GM19023 (cell line): ENCODE measurements around the gene RAE1.

Source experiments
- ATAC-seq: cut with Tn5 transposase; IDR thresholded peaks from one replicate; pipeline ENCODE4 v1.9.1; 2021; ENCODE audit warnings: mild to moderate bottlenecking, moderate library complexity; ENCODE audit not compliant: unreplicated experiment

Gene RAE1

DNA sequence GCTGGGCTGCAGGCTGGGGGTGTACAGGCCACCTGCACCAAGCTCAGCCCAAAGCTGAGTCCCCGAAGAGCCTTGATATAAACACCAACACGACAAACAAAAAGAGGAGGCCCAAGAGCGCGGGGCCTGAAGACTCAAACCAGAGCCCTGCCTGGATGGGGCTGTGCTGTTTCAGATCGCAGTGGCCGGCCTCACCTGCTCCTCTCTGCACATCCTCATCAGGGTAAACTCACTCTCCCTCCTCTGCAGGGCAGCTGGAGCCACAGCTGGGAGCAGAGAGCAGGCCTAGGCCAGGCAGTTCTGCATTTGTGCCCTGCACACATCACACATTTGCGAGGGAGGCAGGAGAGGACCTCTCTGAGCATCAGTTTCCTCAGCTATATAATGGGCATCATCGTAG, 36.4 kb downstream of the RAE1 start:
- ATAC-seq, result no peak

DNA sequence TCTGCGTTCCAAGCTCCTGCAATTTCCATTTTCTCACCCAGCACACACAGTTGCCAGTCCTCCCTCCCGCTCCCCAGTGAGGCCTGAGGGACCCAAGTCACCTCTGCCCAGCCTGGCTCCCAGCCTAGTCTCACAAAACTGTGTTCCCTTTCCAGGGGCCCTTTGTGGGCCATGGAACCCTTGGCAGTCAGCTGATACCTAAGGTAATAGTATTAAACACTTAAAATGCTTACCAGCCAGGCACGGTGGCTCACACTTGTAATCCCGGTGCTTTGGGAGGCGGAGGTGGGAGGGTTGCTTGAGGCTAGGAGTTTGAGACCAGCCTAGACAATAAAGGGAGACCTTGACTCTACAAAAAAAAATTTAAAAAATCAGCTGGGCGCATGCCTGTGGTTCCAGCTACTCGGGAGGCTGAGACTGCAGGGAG, 36.9 kb downstream of the RAE1 start:
- ATAC-seq, result no peak

DNA sequence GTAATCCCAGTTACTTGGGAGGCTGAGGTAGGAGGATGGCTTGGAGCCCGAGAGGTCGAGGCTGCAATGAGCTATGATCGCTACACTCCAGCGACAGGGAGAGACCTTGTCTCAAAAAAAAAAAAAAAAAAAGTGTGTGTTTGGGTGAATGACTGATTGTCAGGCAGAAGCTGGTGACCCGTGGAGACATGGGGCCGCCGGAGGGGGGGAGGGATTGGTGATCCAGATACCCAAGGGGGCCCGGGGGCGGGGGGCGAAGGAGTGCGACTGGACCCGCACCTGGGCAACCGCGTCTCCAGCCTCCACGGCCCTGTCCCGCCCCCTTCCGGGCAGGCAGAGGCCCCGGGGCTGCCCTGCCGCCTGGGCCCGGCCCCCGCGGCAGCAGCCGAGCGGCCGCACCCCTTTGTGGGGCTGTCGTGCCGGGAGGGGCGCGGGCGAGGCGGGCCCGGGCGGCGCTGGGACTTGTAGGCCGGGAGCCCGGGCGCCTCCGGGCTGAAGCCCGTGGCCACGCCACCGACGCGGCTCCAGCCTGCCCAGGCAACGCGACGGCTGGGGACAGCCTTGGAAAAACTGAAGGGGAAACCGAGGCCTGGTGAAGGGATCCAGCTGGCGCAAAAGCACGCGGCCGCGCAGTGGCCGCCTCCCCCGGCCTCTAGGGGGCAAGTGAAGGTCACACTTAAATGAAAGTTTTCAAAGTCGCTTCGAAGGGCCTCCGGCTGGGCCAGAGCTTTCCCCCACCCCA, 38.1 kb downstream of the RAE1 start:
- no peak for ATAC-seq

DNA sequence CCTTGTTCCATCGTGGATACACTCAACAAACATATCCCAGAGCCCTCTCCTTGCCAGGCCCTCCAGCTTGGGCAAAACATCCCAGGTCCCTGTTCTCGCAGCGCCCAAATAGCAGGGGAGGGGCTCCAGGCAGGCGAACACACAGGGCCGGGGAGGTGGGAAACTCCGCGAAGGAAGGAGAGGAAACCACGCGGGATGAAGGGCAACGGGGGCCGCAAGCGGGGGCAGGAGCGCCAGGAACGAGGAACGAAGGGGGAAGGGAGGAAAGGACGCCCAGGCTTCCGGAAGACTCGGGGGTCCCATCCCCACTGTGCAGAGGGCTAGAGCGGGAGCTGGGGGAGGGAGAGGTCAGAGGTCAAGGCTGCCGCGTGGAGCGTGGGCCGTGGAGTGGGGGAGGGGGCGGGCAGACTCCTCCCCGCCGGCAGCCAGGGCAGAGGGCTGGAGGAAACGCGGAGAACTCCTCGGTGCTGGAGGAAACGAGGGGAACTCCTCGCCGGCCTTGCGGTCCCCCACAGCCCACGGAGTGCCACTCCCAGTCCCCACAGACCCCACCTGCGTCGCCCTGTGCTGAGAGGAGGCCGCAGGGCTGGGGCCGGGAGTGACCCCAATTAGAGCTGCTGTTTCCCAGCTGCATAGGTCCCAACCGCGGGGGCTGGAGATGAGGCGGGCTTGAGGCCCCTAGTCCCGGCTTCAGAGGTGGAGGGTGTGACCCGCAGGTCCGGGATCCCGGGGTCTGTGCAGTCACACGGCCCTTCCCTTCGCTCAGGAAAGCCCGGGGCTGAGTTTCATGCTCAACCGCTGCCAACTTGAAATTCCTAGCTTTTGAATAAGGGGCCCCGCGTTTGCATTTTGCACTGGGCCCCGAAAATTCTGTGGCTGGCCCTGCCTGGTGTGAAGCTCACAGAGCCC, 38.9 kb downstream of the RAE1 start:
- no peak for ATAC-seq

DNA sequence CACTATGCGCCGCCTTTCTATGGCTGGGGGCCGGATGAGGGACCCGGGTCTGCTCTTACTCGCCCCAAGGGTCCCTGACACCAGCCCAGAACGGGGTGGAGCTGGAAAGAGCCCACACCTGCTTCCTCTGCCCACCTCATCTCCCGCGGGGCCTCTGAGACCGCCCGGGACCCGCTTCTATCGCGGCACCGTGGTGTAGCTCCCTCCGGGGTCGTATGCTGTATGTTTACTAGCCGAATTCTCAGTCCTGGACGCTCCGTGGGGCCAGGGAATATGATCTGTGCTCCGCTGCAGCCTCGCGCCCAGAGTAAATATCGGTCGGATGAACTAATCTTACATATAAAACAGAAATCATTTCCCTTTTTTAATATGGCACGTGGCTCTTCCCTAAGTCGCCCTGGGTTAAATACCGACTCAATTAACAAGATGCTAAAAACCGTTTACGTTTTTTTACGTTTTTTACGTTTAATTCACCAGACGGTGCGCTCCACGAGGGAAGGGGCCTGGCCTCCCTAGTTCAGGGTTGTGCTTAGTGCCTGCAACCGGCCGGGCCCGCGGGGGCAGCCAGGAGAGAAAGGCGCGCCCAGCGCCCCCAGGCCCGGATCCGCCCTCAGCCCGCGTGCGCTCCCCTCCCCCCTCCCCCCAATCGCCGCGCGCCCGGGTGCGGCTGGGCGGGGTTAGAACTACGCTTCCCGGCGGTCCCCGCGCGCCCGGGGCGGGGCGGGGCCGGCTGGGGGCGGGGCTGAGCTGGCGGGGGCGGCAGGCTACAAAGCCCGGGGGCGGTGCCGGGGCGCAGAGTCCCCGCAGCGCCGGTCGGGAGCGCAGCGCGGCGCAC, 39.8 kb downstream of the RAE1 start, which contains the start of gene RBM38:
RBM38 (plus strand) TSS at position 793 of the 835 bp plus-strand sequence. CDS start 186 bp downstream, outside the sequence.
- peak; percentile 56 for ATAC-seq

DNA sequence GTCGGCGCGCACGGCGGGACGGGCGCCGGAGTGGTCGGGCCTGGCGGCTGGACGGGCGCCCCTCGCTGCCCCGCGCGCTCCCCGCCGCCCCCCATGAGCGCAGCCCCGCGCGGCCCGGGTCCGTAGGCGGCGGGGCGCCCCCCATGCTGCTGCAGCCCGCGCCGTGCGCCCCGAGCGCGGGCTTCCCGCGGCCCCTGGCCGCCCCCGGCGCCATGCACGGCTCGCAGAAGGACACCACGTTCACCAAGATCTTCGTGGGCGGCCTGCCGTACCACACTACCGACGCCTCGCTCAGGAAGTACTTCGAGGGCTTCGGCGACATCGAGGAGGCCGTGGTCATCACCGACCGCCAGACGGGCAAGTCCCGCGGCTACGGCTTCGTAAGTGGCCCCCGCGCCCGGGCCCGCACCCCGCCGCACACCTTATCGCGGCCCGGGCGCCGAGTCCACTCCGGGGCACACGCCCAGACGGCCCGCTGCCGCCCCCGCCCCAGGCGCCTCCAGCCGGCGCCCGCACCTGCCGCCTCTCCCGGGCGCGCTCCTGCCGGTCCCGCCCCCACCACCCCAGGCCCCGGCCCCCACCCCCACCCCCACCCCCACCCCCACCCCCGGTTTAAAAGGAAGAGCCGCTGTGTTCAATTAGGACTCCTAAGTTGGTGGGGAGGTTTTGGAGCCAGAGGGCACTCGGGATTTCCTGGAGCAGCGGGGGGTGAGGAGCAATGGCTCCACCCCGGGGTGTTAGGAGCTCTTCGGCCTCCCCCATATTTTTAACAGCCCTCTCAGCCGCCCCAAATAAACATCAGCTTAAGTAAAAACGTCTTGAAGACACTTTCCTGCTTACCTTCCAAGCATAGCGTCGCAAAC, 40.6 kb downstream of the RAE1 start:
- peak; percentile 7 for ATAC-seq

DNA sequence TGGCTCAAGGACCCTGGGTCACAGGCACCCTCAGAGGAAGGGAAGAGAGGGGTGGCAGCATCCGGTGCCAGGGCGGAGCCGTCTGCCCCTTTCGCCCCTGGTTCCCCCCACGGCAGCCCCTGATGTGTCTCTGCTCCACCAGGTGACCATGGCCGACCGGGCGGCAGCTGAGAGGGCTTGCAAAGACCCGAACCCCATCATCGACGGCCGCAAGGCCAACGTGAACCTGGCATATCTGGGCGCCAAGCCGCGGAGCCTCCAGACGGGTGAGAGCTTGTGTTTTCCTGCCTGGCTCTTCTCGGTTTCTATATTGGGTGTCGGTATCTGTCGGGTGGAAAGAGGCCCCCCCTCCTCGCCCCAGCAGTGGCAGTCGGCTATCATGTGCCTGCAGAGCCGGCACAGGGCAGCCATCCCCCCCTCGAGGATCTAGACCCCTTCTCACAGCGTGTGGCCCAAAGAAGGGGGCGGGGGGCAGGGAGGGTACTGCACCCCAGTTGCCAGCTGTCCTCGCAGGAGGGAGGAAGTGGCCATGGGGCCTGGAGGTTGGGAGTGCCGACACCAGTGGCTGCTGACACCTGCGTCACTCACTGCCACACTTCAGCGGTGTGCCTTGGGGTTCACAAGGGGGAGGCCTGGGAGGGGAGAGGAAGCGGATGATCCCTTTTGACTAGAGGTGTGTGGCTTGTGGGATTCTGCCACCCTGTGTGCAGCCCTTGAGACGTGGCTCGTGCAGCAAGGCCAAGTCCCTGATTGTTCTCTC, 41.6 kb downstream of the RAE1 start:
- ATAC-seq, result no peak

DNA sequence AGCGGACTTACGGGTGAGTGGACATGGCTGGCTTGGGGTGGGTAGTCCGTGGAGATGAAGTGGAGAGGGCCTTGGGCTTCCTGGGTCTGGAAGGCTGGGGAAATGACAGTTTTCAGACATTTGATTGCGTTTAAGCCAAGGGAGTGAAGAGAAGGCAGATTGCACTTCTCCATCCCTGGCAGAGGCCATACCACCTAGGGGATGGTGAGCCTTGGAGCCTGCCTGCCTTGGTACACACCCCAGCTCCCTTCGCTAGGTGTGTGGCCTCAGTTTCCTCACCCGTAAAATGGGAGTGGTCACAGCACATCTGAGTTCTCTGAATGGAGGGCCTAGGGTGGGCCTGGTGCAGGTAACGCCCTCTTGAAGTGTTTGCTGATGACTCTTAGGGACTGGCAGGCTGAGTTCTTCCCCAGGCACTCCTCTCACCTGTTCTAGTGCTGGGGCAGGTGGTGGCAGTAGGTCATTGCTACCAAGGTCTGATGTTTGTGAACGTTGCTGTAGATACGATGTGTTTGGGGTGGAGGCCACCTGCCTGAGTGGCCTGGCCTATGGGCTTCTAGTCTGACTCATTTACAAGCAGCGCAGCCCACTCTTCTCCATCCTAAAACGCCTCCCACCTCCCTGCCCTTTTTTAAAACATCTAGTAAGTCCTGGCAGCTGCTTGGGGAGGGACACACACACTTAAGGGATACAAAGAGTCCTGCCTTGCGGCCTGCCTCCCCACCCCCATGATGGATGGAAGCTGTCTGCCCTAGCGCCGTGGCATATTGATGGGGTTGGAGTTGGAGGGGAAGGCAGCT, 42.5 kb downstream of the RAE1 start:
- no peak for ATAC-seq

DNA sequence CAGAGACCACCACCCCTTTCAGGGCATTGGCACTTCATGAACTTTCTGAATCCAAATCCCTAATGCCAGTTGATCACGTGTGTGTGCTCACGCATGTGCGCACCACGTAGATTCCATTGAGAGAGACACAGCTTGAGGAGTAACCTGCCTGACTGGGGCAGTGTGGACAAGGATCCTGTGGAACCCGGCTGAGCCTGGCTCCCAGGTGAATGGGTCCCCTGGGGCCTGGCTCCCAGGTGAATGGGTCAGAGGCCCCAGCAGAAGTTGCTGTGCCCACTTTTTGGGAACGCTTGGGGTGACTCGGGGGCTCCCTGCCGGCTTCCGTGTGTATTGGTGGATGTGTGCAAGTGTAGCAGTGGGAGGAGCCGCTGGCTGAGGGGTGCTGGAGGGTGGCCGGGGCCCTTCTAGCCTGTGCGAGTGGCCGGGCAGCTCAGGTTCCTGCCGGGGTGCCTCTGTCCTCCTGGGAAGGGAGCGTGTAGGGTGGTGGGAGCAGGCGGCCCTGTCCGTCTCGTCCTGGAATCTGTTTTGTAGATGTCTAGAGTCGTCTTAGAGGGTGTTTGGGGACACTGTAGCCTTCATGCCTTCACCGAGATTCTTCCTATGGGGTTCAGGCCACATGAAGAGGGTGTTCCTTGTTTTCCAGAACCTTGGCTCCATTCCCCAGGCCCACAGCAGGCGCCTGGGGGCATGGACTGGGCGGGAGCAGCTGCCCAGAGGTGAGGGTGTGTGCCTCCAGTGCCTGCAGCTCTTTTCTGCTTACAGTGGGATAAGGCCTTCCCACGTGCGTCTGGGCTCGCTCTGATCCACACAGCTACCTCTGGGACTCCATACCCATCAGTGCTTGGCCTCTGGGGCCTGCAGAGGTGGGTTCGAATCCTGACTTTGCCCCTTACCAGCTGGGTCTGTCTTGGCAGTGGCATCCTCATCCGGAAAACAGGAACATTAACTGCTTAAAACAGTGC, 43.3 kb downstream of the RAE1 start:
- ATAC-seq, result no peak

DNA sequence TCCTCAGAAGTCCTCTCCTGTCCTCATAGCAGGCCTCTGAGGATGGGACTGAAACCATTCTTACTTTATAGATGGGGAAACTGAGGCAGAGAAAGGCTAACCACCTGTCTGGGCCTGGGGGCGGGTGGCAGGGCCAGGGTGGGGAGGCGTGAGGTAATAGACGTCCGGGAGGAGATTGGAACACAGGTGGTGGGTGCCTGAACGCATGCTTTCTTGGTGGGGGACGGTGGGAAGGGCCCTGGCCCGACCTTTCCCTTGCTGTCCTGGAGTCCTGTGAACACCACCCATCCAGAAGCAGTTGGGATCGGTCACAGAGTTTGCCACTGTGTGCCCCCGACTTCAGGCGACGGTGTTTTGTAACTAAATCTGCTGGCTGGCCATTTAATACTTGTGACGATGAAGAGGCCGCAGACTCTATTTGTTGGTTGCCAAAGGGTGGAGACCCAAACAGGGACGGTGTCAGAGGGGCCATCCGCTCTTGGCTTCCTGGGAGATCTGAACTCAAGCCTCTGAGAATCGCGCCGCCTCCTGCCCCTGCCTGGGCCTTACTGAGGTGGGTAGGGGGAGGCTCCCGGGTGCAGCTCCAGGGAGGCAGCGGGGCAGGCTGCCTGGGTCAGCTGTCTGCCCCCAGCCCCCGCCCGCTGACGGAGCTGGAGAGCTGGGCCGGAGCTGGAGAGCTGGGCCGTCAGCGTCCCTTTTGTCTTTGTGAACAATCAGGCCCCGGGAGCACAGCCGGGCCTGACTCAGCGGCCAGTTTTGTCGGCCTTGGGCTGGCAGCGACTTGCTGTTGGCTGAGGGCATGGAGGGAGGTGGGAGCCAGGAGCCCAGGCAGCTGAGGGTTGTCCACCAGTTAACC, 44.3 kb downstream of the RAE1 start:
- no peak for ATAC-seq

DNA sequence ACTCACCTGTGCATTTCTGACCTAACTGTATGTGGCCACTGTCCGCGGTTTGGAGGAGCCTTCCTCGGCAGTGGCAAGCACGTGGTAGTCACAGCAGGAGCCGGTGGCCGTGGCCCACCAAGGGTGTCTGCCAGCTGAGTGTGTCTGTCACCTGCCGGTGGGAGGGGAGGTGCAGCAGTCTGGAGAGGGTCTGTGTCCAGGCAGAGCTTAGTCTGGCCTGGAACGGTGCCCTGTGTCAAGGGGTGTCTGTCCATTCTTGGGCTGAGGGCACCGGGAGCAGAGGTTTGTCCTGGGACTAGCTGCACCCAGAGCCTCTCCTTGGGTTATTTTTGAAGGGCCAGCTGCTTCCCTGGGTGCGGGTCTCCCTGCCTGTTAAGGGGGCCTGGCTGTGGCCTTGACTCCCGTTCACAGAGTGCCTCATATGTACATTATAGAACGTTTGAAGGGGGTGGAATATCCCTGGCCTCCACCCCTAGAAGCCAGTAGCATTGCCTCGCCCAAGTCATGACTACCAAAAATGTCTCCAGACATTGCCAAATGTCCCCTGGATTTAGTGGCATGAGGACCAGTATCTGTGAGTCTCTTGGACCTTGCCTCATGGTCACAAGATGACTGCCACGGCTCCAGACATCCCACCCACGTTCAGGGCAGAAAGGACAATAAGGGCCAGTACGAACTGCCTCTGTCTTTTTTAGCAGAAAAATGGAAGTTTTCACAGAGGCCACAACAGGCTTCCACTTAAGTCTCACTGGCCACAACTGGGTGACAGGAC, 45.3 kb downstream of the RAE1 start:
- no peak for ATAC-seq

DNA sequence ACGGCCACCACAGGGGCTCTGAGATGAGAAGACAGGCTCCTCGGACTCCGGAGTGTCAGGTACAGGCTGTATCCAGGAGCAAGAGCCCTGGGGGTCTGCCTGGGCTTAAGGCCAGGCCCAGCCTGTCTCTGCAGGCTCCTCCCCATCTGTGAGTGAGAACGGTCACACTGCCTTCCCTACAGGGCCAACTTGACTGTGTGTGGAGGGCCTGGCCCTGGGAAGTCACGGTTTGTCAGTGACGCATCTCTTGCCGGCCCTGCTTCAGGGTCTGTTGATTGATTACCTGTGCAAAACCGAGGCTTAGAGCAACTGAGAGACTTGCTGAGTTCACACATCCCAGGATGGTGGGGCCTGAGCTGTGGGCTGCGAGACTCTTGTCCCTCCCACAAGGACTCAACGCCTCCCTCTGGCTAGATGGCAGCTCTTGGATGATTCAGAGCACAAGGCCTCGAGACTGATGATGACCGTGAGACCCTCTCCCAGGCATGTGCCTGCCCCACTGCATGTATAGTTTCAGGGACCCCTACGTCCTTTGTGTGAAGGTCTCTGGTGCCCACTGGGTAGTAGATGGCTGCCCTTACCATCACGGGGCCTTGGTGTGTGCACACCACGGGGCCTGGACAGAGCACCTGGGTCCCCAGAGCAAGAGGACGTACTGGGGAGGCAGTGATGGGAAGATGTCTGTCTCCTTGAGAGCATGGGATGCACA, 46.1 kb downstream of the RAE1 start:
- ATAC-seq, result no peak

DNA sequence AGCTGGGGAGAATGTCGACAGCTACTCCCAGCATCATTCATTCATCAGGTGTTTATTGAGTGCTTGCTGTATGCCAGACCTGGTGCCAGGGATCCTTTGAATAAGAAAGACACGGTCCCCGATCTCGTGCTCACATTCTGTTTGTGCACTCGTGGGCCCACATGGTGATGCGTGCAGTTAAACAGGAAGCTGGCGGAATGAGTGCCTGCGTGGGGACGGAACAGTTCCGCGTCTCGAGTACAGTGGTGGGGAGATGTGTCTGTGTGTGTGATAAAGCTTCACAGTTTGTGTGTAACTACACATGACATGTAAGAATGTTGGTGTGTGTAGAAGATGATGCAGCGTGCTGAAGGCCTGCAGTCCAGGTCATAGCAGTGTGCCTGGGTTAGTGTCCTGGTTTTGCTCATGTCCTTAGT, 46.6 kb downstream of the RAE1 start:
- ATAC-seq, result no peak

DNA sequence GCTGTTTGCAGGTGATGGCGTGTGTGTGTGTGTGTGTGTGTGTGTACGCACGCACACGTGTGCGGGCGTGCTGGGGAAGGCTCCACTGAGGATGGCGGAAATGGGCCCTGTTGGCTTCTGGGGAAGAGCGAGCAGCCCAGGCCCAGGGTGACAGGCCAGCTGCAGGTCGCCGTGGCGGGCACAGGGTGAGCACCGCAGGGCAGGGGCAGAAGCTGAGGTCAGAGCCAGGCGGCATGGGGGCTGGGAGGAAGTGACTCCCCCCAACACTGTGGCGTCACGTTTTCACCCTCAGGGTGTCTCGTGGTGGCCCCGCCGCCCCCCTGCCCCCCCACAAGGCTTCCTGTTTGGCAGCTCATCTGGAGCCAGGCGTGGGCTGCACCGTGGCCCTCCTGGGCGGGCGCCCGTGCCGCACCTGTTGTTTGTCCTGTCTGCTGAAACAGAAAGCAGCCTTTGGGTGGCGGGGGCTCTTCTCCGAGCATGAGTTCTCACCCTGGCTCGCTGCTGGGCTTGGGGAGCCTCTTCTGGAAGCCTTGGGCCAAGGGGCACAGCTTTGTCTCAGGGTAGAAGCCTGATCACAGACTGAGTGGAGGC, 47.3 kb downstream of the RAE1 start:
- peak; percentile 49 for ATAC-seq
